AG04449 (cell line): Measurements from ENCODE around the gene HOXD12.

ENCODE experiments used
- CTCF ChIA-PET: fragments of 350-600 bp; formaldehyde crosslinking; extraction: SDS; loops from one replicate; lab custom pipeline; 2021; ENCODE audit warnings: antibody characterized with exemption; lab: Yijun Ruan, JAX
- POLR2A ChIA-PET: fragments of 400-600, 350-600 bp; formaldehyde crosslinking; extraction: SDS; loops from one replicate; lab custom pipeline; 2020; ENCODE audit warnings: antibody characterized with exemption, inconsistent platforms; lab: Yijun Ruan, JAX
- DNase-seq: peaks from one replicate; pipeline ENCODE4 v3.0.0-alpha.2; 2010; ENCODE audit warnings: low read depth, low spot score
- H3K4me3 ChIP-seq: 2 replicates; pipeline ENCODE4 v1.5.1; 2011; ENCODE audit warnings: low read depth, mild to moderate bottlenecking, control low read depth, low read length
- CTCF ChIP-seq: IDR thresholded peaks from one replicate; pipeline ENCODE4 v1.5.1; 2011; ENCODE audit warnings: mild to moderate bottlenecking, moderate library complexity, low read length, control low read depth, inconsistent platforms; ENCODE audit not compliant: insufficient read depth; ENCODE audit errors: missing control alignments

The HOXD12 gene

GRCh38 chr2:176121190-176122051, 21.8 kb downstream of the HOXD12 start:
- TF ChIP-seq CTCF, result no peak
- no peak for DNase-seq
- CTCF ChIA-PET, result interaction anchor here (1.0 to 30.2 kb wide), 10 partner anchors 8 to 1041 kb away, joined by 3 to 1421 read pairs (median 14); no protein-coding TSS in a partner anchor
- H3K4me3 ChIP-seq, result no peak overlapping the region; the same call in 1 of the 2 replicates
- POLR2A ChIA-PET, result interaction anchor here (0.7 kb wide), 1 partner anchor 516 kb away, joined by 5 read pairs; no protein-coding TSS in a partner anchor

- ChIA-PET CTCF (interaction anchor here (0.8 to 30.2 kb wide), 8 partner anchors 9 to 1041 kb away, joined by 3 to 1421 read pairs (median 14); no protein-coding TSS in a partner anchor), POLR2A (interaction anchor here (0.7 kb wide), 1 partner anchor 515 kb away, joined by 5 read pairs; no protein-coding TSS in a partner anchor)
These were observed 22.6 kb downstream of the HOXD12 start for GRCh38 chr2:176122052-176122682.

GRCh38 chr2:176122683-176123410, 23.3 kb downstream of the HOXD12 start, which contains the start of gene HOXD9:
HOXD9 (plus strand) TSS chr2:176122719; CDS start chr2:176122769, 50 bp downstream.
- DNase-seq, result no peak
- no peak for TF ChIP-seq CTCF
- CTCF ChIA-PET, result interaction anchor here (0.8 to 30.2 kb wide), 8 partner anchors 9 to 1040 kb away, joined by 3 to 1421 read pairs (median 14); no protein-coding TSS in a partner anchor
- peak within 1 kb of the TSS; percentile 63 for H3K4me3 ChIP-seq
- POLR2A ChIA-PET, result no interaction called here

More at GRCh38 chr2:176122052-176122682, 22.6 kb downstream of the HOXD12 start:
- TF ChIP-seq CTCF, result no peak
- DNase-seq, result no peak
- peak overlapping the region; percentile 63 for H3K4me3 ChIP-seq

- H3K4me3 ChIP-seq, result peak overlapping the region; percentile 63
- ChIA-PET POLR2A (no interaction called here), CTCF (interaction anchor here (2.4 to 30.2 kb wide), 5 partner anchors 13 to 1039 kb away, joined by 14 to 1421 read pairs (median 74); no protein-coding TSS in a partner anchor)
- no peak for TF ChIP-seq CTCF
- DNase-seq, result no peak
These were observed 24.0 kb downstream of the HOXD12 start for GRCh38 chr2:176123411-176124109.

- no peak for DNase-seq
- ChIA-PET POLR2A (no interaction called here), CTCF (interaction anchor here (2.4 to 30.2 kb wide), 8 partner anchors 9 to 1038 kb away, joined by 14 to 1421 read pairs (median 56); partner anchors contain the start of gene HOXD10)
- H3K4me3 ChIP-seq, result peak overlapping the region; percentile 63
- TF ChIP-seq CTCF, result no peak
These were observed 24.7 kb downstream of the HOXD12 start for GRCh38 chr2:176124110-176124946.
